SU-DHL-6 (cell line): ENCODE data around the gene INAFM2.

Experiments
- H2AFZ ChIP-seq: fragments of 200-600 bp; sonication (generic); 2 replicates; pipeline ENCODE4 v1.6.1; 2014; ENCODE audit warnings: low read depth, mild to moderate bottlenecking, moderate library complexity, mixed read lengths, antibody characterized with exemption, low read length; ENCODE audit not compliant: severe bottlenecking
- H3F3A ChIP-seq: fragments of 200-600 bp; shearing (Covaris generic); 2 replicates; pipeline ENCODE4 v1.6.0; 2016; ENCODE audit warnings: antibody characterized with exemption, mild to moderate bottlenecking; ENCODE audit not compliant: insufficient read depth
- H3K27ac ChIP-seq: fragments of 200-600 bp; sonication (generic); 2 replicates; pipeline ENCODE4 v1.5.1; 2016; ENCODE audit warnings: low read depth, mild to moderate bottlenecking, low read length, moderate library complexity, mixed read lengths
- H3K27me3 ChIP-seq: fragments of 200-600 bp; sonication (generic), shearing (Covaris generic); 2 replicates; pipeline ENCODE4 v1.6.0; 2014; ENCODE audit warnings: mild to moderate bottlenecking, low read length
- H3K36me3 ChIP-seq: fragments of 200-600 bp; sonication (generic); 2 replicates; pipeline ENCODE4 v1.6.1; 2014; ENCODE audit warnings: mild to moderate bottlenecking, low read length, mixed read lengths
- H3K4me2 ChIP-seq: fragments of 300-600, 200-600 bp; shearing (Covaris generic), sonication (generic); 2 replicates; pipeline ENCODE4 v1.6.0; 2014; ENCODE audit warnings: low read length, low read depth, mild to moderate bottlenecking; ENCODE audit not compliant: poor library complexity, severe bottlenecking
- H3K4me3 ChIP-seq: fragments of 200-600 bp; sonication (generic); 2 replicates; pipeline ENCODE4 v1.5.1; 2014; ENCODE audit warnings: antibody characterized with exemption, low read length, mild to moderate bottlenecking, mixed read lengths; ENCODE audit not compliant: insufficient read depth, poor library complexity, severe bottlenecking
- H3K79me2 ChIP-seq: fragments of 200-600 bp; sonication (generic); 2 replicates; pipeline ENCODE4 v1.6.1; 2014; ENCODE audit warnings: mild to moderate bottlenecking, low read length, moderate library complexity; ENCODE audit not compliant: insufficient read depth
- H3K9ac ChIP-seq: fragments of 200-600 bp; sonication (generic); 2 replicates; pipeline ENCODE4 v1.7.0; 2014; ENCODE audit warnings: mild to moderate bottlenecking, low read length
- H3K9me2 ChIP-seq: fragments of 200-600 bp; sonication (generic); replicated peaks from 2 replicates; pipeline ENCODE4 v1.6.1; 2014; ENCODE audit warnings: low read length; ENCODE audit not compliant: insufficient read depth
- H3K9me3 ChIP-seq: fragments of 200-600 bp; sonication (generic); 2 replicates; pipeline ENCODE4 v1.6.1; 2014; ENCODE audit warnings: low read length, mixed read lengths; ENCODE audit not compliant: insufficient read depth
- H4K20me1 ChIP-seq: fragments of 200-600 bp; sonication (generic); 2 replicates; pipeline ENCODE4 v1.6.1; 2014; ENCODE audit warnings: low read depth, mild to moderate bottlenecking, antibody characterized with exemption, low read length, moderate library complexity, mixed read lengths
- EZH2phosphoT487 ChIP-seq: fragments of 200-600 bp; sonication (generic), shearing (Covaris generic); conservative IDR thresholded peaks from 2 replicates; pipeline ENCODE4 v1.6.1; 2018; ENCODE audit warnings: mild to moderate bottlenecking, antibody characterized with exemption, low read length, moderate library complexity, mixed read lengths
- TF ChIP-seq, protein P1 (sequence below): fragments of 200-600 bp; sonication (generic); IDR thresholded peaks from one replicate; pipeline ENCODE4 v1.5.1; 2017; ENCODE audit warnings: antibody characterized with exemption, mild to moderate bottlenecking, low read length, moderate library complexity; ENCODE audit not compliant: insufficient read depth, poor library complexity, severe bottlenecking

Gene INAFM2

DNA sequence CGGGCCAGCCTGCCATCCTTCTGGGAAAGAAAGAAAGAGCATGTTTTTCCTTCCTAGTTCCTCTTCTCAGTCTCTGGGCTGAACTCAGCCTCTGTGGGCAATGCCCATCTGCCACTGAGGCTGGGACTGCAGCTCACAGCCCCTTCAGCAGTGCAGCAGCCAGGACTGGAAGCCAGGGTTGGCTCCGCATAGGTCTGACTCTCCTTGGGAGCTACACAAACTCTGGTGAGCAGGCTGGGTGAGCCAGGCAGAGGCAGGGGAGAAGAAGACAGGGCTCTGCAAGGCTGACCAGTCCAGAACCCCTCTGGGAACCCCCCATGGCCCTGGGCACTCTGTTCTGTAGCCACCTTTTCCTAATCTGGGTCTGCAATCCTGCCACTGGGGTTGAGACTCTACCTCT, 38.1 kb downstream of the INAFM2 start:
- Histone ChIP-seq H3K27me3 (no peaks in the 10 kb centered on the region), H3K4me3 (no peak overlapping the region), H3K36me3 (no peaks in the 10 kb centered on the region), H3K9me3 (no peaks in the 10 kb centered on the region), H3K4me2 (no peak overlapping the region), H3K9me2 (no peaks in the 10 kb centered on the region), H2AFZ (no peak overlapping the region), H3K79me2 (no peaks in the 10 kb centered on the region), H3K27ac (no peak overlapping the region), H4K20me1 (no peaks in the 10 kb centered on the region), H3F3A (no peaks in the 10 kb centered on the region), H3K9ac (no peak overlapping the region)
- TF ChIP-seq EZH2phosphoT487, result no peak
- TF ChIP-seq, protein P1, sequence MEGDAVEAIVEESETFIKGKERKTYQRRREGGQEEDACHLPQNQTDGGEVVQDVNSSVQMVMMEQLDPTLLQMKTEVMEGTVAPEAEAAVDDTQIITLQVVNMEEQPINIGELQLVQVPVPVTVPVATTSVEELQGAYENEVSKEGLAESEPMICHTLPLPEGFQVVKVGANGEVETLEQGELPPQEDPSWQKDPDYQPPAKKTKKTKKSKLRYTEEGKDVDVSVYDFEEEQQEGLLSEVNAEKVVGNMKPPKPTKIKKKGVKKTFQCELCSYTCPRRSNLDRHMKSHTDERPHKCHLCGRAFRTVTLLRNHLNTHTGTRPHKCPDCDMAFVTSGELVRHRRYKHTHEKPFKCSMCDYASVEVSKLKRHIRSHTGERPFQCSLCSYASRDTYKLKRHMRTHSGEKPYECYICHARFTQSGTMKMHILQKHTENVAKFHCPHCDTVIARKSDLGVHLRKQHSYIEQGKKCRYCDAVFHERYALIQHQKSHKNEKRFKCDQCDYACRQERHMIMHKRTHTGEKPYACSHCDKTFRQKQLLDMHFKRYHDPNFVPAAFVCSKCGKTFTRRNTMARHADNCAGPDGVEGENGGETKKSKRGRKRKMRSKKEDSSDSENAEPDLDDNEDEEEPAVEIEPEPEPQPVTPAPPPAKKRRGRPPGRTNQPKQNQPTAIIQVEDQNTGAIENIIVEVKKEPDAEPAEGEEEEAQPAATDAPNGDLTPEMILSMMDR, result no peak

DNA sequence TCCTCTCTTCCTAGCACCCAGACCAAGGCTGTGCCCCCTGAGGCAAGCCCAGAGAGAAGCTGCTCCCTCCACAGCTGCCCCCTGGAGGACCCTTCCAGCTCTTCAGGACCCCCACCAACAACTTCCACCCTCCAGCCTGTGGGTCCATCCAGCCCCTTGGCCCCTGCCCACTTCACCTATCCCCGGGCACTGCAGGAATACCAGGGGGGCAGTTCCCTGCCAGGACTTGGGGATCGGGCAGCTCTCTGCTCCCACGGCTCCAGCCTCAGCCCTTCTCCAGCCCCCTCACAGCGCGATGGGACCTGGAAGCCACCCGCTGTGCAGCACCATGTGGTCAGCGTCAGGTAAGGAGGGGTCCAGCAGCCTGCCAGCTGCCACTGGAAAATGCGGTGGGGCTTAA, 40.1 kb downstream of the INAFM2 start:
- Histone ChIP-seq H3F3A (no peaks in the 10 kb centered on the region), H3K4me3 (no peak overlapping the region), H3K9ac (no peak overlapping the region), H3K9me2 (no peaks in the 10 kb centered on the region), H3K27me3 (no peaks in the 10 kb centered on the region), H3K36me3 (no peaks in the 10 kb centered on the region), H3K4me2 (no peak overlapping the region), H3K79me2 (no peaks in the 10 kb centered on the region), H4K20me1 (no peaks in the 10 kb centered on the region), H2AFZ (no peak overlapping the region), H3K9me3 (no peaks in the 10 kb centered on the region), H3K27ac (no peak overlapping the region)
- TF ChIP-seq EZH2phosphoT487, result no peak
- TF ChIP-seq, protein P1, result no peak

DNA sequence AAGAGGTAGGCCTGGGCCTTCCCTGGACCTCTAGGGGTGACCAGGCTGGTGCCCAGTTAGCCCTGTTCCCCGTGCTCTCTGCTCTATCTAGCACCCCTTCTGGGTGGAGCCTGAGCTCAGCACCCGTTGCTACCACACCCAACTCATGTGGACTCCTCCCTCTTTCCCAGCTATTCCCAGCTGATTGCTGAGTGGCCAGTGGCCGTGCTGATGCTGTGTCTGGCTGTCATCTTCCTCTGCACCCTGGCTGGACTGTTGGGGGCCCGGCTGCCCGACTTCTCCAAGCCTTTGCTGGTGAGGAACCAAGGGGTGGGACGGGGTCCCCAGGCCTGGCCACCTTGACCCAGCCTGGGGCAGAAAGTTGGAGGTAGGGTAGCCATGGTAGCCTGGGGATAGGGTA, 40.8 kb downstream of the INAFM2 start:
- Histone ChIP-seq H3K9ac (no peak overlapping the region), H3K4me3 (no peak overlapping the region), H3K9me3 (no peaks in the 10 kb centered on the region), H3K36me3 (no peaks in the 10 kb centered on the region), H4K20me1 (no peaks in the 10 kb centered on the region), H3F3A (no peaks in the 10 kb centered on the region), H3K79me2 (no peaks in the 10 kb centered on the region), H3K4me2 (no peak overlapping the region), H2AFZ (no peak overlapping the region), H3K27ac (no peak overlapping the region), H3K9me2 (no peaks in the 10 kb centered on the region), H3K27me3 (no peaks in the 10 kb centered on the region)
- TF ChIP-seq, protein P1, result no peak
- TF ChIP-seq EZH2phosphoT487, result no peak

DNA sequence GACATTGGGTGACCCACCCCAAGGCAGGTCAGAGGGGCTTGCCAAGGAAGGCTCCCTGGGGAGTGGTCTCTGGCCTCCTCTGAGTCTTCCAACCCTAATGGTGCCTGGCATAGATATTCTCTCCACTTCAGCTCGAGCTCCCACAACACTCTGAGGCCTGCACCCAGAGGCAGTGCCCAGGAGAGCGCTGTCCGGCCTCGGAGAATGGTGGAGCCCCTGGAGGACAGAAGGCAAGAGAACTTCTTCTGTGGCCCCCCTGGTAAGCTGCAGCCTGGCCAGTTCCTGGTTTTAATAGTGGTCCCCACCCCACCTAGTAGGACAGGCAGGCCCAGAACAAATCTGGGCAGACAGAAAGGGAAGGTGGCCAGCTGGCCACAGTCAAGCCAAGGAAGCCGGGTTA, 41.5 kb downstream of the INAFM2 start:
- H3K79me2 ChIP-seq, result no peaks in the 10 kb centered on the region
- no peak overlapping the region for H3K4me2 ChIP-seq
- H3K9me3 ChIP-seq, result no peaks in the 10 kb centered on the region
- H3K27me3 ChIP-seq, result no peaks in the 10 kb centered on the region
- H3F3A ChIP-seq, result no peaks in the 10 kb centered on the region
- H3K36me3 ChIP-seq, result no peaks in the 10 kb centered on the region
- no peak overlapping the region for H3K9ac ChIP-seq
- H3K27ac ChIP-seq, result no peak overlapping the region
- TF ChIP-seq, protein P1, result no peak
- no peak for TF ChIP-seq EZH2phosphoT487
- H2AFZ ChIP-seq, result no peak overlapping the region
- H3K9me2 ChIP-seq, result no peaks in the 10 kb centered on the region
- no peak overlapping the region for H3K4me3 ChIP-seq
- H4K20me1 ChIP-seq, result no peaks in the 10 kb centered on the region
